ENCODE measurements around the gene NR2C2.

DNA sequence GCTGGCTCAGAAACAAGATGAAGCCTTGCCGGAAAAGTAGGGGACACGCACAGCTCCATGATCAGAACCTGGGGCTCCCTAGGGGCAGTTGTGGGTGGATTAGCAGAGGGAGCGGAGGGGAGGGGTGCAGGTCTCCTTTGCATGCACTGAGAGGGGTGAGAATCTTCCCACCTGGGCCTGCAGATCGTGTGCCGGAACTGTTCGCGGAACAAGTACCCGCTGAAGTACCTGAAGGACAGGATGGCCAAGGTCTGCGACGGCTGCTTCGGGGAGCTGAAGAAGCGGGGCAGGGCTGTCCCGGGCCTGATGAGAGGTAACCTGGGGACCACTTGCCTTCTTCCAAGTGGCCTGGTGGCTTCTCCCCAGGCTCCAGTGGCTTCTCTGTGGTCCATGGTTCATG is 24.5 kb upstream of the NR2C2 start:
- TF ChIP-seq, protein P1, sequence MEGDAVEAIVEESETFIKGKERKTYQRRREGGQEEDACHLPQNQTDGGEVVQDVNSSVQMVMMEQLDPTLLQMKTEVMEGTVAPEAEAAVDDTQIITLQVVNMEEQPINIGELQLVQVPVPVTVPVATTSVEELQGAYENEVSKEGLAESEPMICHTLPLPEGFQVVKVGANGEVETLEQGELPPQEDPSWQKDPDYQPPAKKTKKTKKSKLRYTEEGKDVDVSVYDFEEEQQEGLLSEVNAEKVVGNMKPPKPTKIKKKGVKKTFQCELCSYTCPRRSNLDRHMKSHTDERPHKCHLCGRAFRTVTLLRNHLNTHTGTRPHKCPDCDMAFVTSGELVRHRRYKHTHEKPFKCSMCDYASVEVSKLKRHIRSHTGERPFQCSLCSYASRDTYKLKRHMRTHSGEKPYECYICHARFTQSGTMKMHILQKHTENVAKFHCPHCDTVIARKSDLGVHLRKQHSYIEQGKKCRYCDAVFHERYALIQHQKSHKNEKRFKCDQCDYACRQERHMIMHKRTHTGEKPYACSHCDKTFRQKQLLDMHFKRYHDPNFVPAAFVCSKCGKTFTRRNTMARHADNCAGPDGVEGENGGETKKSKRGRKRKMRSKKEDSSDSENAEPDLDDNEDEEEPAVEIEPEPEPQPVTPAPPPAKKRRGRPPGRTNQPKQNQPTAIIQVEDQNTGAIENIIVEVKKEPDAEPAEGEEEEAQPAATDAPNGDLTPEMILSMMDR (IDR thresholded peaks at IDR 0.05) = no peak
- no peak for TF ChIP-seq POLR2A (IDR thresholded peaks at IDR 0.05)
